ENCODE data around the gene NCAPG. TPM values are rescaled to one million over a fixed set of nuclear protein-coding genes. Genes with fewer than 3 reads are reported as not detected.

Gene NCAPG
- total and polyA plus RNA-seq, 8 donors, result 3.0 to 47.7 (median 23.5) TPM

DNA sequence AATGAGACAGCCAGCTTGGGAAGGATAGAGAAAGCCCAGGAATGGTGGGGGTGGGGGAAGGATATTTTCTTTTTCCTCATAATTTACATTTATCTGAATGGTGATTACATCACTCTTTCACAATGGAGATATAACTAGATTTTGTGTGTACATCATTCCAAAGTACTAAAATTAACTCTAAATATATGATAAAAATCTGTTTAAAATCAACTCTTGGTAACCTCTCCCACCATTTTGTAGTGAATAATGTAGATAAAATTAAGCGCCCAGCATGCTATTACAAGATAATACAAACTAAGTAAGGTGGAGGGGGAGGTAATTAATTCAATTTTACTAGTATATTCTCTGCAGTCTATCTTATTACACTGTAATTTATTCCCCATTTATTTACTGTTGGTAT lies 78.9 kb downstream of the NCAPG start:
- no peaks in the 10 kb centered on the region for H3K4me1 ChIP-seq
- ATAC-seq (no peak), DNase-seq (no peak)
- H3K27me3 ChIP-seq, result no peaks in the 10 kb centered on the region
- H3K4me3 ChIP-seq, result no peak overlapping the region
- no peak overlapping the region for H3K27ac ChIP-seq
- TF ChIP-seq, protein P1, sequence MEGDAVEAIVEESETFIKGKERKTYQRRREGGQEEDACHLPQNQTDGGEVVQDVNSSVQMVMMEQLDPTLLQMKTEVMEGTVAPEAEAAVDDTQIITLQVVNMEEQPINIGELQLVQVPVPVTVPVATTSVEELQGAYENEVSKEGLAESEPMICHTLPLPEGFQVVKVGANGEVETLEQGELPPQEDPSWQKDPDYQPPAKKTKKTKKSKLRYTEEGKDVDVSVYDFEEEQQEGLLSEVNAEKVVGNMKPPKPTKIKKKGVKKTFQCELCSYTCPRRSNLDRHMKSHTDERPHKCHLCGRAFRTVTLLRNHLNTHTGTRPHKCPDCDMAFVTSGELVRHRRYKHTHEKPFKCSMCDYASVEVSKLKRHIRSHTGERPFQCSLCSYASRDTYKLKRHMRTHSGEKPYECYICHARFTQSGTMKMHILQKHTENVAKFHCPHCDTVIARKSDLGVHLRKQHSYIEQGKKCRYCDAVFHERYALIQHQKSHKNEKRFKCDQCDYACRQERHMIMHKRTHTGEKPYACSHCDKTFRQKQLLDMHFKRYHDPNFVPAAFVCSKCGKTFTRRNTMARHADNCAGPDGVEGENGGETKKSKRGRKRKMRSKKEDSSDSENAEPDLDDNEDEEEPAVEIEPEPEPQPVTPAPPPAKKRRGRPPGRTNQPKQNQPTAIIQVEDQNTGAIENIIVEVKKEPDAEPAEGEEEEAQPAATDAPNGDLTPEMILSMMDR (IDR thresholded peaks at IDR 0.05), result no peak
- H3K36me3 ChIP-seq, result no peaks in the 10 kb centered on the region
- intact Hi-C loops (cut with DNase I), result no loop called here
- H3K9me3 ChIP-seq, result no peaks in the 10 kb centered on the region

DNA sequence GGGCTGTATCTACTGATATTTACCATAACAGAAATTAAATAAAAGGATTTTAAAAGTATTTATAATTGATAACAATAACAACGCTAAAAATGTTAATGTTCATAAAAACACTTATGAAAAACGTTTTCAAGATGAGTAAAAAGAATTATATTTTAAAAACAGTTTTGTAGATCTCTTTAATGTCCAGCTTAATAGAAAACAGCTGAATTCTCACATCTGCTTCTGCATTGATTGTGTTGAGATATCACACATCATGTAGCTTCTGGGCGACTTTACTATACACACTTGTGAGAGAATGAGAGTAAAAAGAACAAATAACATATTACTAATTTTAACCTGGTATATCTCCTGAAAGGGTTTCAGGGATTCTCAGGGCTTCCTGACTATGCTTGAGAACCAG lies 83.6 kb downstream of the NCAPG start:
- no peaks in the 10 kb centered on the region for H3K36me3 ChIP-seq
- no peak overlapping the region for H3K4me3 ChIP-seq
- DNase-seq, result no peak
- TF ChIP-seq, protein P1 (IDR thresholded peaks at IDR 0.05), result no peak
- H3K9me3 ChIP-seq, result no peaks in the 10 kb centered on the region
- no peak for ATAC-seq
- intact Hi-C loops (cut with DNase I), result no loop called here
- H3K27me3 ChIP-seq, result no peaks in the 10 kb centered on the region
- no peak overlapping the region for H3K27ac ChIP-seq
- no peaks in the 10 kb centered on the region for H3K4me1 ChIP-seq

Other genes starting within 250 kb of the NCAPG start
- gene LAP3, start 233.8 kb upstream of the NCAPG start, total RNA-seq, result 100 to 1,000 TPM in 1 of 2 donors, 10 to 100 TPM in 1; 84.0 to 128 TPM
- gene LAP3, start 233.8 kb upstream of the NCAPG start, polyA plus RNA-seq (ENCODE audit: insufficient read length in 6 of 6), result 10 to 100 TPM; 64.1 to 73.7 (median 69.2) TPM
- gene MED28, start 196.3 kb upstream of the NCAPG start, total RNA-seq, result 10 to 100 TPM; 41.1 to 45.3 TPM
- 10 to 100 TPM; 68.2 to 73.6 (median 69.5) TPM for gene MED28, start 196.3 kb upstream of the NCAPG start, polyA plus RNA-seq (ENCODE audit: insufficient read length in 6 of 6)
- gene FAM184B, start 29.4 kb upstream of the NCAPG start, total RNA-seq, result under 1 TPM; 0.06 to 0.18 TPM
- under 1 TPM; 0.17 to 0.27 (median 0.18) TPM for gene FAM184B, start 29.4 kb upstream of the NCAPG start, polyA plus RNA-seq (ENCODE audit: insufficient read length in 6 of 6)
- gene DCAF16, start 222 bp upstream of the NCAPG start, total RNA-seq, result 10 to 100 TPM; 23.1 to 24.1 TPM
- gene DCAF16, start 222 bp upstream of the NCAPG start, polyA plus RNA-seq (ENCODE audit: insufficient read length in 6 of 6), result 10 to 100 TPM; 60.7 to 74.1 (median 64.4) TPM
- 10 to 100 TPM; 12.2 to 13.3 TPM for gene LCORL, start 210.8 kb downstream of the NCAPG start, total RNA-seq
- 10 to 100 TPM; 14.9 to 20.9 (median 18.7) TPM for gene LCORL, start 210.8 kb downstream of the NCAPG start, polyA plus RNA-seq (ENCODE audit: insufficient read length in 6 of 6)